GM12878 (cell line): Measurements from ENCODE around the gene JAKMIP1. TPM values are rescaled to one million over a fixed set of nuclear protein-coding genes. Genes with fewer than 3 reads are reported as not detected.

Experiments
- ZNF274 ChIP-seq: IDR thresholded peaks from one replicate; pipeline ENCODE4 v1.8.0; 2011; ENCODE audit not compliant: insufficient read length, insufficient read depth
- polyA plus RNA-seq, 11 experiments: library from polyadenylated mRNA; depleted of rRNA in 4 of 11; unstranded in 6 of 11; stranded (reverse) in 5 of 11; fragments of >200 nt; fragmentation: Nextera tagmentation in 4 of 11; fragmentation: Illumina TruSeq in 1 of 11; extraction: Ambion mirVana in 4 of 11; extraction: Trizol in 1 of 11; gene quantifications; 1 replicate in 1 of 11; 2 replicates in 10 of 11; pipeline versions ENCODE4 v1.2.1 to v1.2.3, GENCODE V29; 2011 to 2016; ENCODE audit warnings: inconsistent platforms in 2 of 11, missing spikeins in 2 of 11, low read depth in 1 of 11
- total RNA-seq, 4 experiments: library from RNA; depleted of rRNA in 3 of 4; stranded (reverse); fragments of >200 nt in 3 of 4; fragmentation: Illumina TruSeq in 1 of 4; extraction: Trizol in 1 of 4; gene quantifications; 2 replicates each; pipeline versions ENCODE4 v1.2.1 to v1.2.3, GENCODE V29; 2013 to 2021
- TF ChIP-seq, protein P1 (sequence below): fragments of 450-650 bp; formaldehyde crosslinking; IDR thresholded peaks from 2 replicates; pipeline ENCODE4 v1.4.0; 2020; ENCODE audit warnings: mild to moderate bottlenecking, moderate library complexity
- TF ChIP-seq, protein P2 (sequence below): fragments of 450-650 bp; IDR thresholded peaks from 2 replicates; pipeline ENCODE4 v1.6.1; 2017; ENCODE audit warnings: antibody characterized with exemption, mild to moderate bottlenecking, moderate library complexity
- TF ChIP-seq, protein P3 (sequence below): IDR thresholded peaks from 2 replicates; pipeline ENCODE4 v1.6.1; 2011; ENCODE audit warnings: mild to moderate bottlenecking, low read depth, low read length, moderate library complexity; ENCODE audit not compliant: insufficient replicate concordance

JAKMIP1 gene
- total and polyA plus RNA-seq, 10 of the 15 experiments (the other 5 are each of a cell fraction or from before 2014, with no cell fraction given), result 0.52 to 16.7 (median 12.3) TPM

DNA sequence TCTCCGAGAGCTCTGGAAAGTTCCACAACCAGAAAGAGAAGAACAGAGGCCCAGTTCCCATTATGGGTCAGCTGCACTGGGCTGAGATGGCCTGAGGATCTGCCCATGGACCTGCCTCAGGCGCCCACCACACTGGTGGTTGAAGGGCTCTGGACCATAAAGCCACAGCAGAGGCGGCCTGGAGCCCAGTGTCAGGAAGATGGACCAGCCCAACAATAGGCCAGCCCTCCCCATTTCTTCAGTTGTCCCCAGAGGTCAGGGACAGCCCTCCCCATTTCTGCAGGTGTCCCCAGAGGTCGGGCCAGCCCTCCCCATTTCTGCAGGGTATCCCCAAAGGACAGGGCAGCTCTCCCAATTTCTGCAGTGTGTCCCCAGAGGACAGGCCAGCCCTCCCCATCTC is 144.9 kb downstream of the JAKMIP1 start (continued):
- TF ChIP-seq, protein P1, sequence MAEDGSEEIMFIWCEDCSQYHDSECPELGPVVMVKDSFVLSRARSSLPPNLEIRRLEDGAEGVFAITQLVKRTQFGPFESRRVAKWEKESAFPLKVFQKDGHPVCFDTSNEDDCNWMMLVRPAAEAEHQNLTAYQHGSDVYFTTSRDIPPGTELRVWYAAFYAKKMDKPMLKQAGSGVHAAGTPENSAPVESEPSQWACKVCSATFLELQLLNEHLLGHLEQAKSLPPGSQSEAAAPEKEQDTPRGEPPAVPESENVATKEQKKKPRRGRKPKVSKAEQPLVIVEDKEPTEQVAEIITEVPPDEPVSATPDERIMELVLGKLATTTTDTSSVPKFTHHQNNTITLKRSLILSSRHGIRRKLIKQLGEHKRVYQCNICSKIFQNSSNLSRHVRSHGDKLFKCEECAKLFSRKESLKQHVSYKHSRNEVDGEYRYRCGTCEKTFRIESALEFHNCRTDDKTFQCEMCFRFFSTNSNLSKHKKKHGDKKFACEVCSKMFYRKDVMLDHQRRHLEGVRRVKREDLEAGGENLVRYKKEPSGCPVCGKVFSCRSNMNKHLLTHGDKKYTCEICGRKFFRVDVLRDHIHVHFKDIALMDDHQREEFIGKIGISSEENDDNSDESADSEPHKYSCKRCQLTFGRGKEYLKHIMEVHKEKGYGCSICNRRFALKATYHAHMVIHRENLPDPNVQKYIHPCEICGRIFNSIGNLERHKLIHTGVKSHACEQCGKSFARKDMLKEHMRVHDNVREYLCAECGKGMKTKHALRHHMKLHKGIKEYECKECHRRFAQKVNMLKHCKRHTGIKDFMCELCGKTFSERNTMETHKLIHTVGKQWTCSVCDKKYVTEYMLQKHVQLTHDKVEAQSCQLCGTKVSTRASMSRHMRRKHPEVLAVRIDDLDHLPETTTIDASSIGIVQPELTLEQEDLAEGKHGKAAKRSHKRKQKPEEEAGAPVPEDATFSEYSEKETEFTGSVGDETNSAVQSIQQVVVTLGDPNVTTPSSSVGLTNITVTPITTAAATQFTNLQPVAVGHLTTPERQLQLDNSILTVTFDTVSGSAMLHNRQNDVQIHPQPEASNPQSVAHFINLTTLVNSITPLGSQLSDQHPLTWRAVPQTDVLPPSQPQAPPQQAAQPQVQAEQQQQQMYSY (CRISPR knock-in tag), result no peak
- no peak for TF ChIP-seq ZNF274
- TF ChIP-seq, protein P2, sequence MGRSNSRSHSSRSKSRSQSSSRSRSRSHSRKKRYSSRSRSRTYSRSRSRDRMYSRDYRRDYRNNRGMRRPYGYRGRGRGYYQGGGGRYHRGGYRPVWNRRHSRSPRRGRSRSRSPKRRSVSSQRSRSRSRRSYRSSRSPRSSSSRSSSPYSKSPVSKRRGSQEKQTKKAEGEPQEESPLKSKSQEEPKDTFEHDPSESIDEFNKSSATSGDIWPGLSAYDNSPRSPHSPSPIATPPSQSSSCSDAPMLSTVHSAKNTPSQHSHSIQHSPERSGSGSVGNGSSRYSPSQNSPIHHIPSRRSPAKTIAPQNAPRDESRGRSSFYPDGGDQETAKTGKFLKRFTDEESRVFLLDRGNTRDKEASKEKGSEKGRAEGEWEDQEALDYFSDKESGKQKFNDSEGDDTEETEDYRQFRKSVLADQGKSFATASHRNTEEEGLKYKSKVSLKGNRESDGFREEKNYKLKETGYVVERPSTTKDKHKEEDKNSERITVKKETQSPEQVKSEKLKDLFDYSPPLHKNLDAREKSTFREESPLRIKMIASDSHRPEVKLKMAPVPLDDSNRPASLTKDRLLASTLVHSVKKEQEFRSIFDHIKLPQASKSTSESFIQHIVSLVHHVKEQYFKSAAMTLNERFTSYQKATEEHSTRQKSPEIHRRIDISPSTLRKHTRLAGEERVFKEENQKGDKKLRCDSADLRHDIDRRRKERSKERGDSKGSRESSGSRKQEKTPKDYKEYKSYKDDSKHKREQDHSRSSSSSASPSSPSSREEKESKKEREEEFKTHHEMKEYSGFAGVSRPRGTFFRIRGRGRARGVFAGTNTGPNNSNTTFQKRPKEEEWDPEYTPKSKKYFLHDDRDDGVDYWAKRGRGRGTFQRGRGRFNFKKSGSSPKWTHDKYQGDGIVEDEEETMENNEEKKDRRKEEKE, result no peak
- TF ChIP-seq, protein P3, sequence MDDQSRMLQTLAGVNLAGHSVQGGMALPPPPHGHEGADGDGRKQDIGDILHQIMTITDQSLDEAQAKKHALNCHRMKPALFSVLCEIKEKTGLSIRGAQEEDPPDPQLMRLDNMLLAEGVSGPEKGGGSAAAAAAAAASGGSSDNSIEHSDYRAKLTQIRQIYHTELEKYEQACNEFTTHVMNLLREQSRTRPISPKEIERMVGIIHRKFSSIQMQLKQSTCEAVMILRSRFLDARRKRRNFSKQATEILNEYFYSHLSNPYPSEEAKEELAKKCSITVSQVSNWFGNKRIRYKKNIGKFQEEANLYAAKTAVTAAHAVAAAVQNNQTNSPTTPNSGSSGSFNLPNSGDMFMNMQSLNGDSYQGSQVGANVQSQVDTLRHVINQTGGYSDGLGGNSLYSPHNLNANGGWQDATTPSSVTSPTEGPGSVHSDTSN, result no peak
